Caco-2 (cell line): ENCODE measurements around the gene EFHC1. TPM values are rescaled to one million over a fixed set of nuclear protein-coding genes. Genes with fewer than 3 reads are reported as not detected.

Experiments used
- BruUV-seq: library from RNA; stranded (reverse); fragments of 400-500 nt; replicated peaks from 2 replicates; lab custom pipeline; 2021; lab: Mats Ljungman, UMichigan
- CTCF ChIA-PET: fragments of 300-600 bp; sonication (Branson Sonifier 250); formaldehyde crosslinking; loops from one replicate; lab custom pipeline; 2022; ENCODE audit warnings: antibody characterized with exemption; lab: Charles Lee
- POLR2A ChIA-PET: fragments of 300-600 bp; sonication (Branson Sonifier 250); formaldehyde crosslinking; loops from one replicate; lab custom pipeline; 2022; ENCODE audit warnings: antibody characterized with exemption; lab: Charles Lee
- DNase-seq, 2 experiments: peaks; one replicate each; pipeline versions ENCODE4 v3.0.0 to v3.0.0-alpha.2; 2020 to 2022
- H3K27me3 ChIP-seq: replicated peaks from 2 replicates; pipeline ENCODE4 v1.6.0; 2011; ENCODE audit warnings: low read length; ENCODE audit not compliant: control insufficient read depth, insufficient read depth
- H3K36me3 ChIP-seq: 2 replicates; pipeline ENCODE4 v1.5.1; 2011; ENCODE audit warnings: low read length; ENCODE audit not compliant: control insufficient read depth, insufficient read depth
- H3K4me1 ChIP-seq: fragments of 250-450 bp; sonication (Bioruptor Pico); 2 replicates; pipeline ENCODE4 v1.5.1; 2020; ENCODE audit warnings: mild to moderate bottlenecking
- H3K4me3 ChIP-seq: 2 replicates; pipeline ENCODE4 v1.5.1; 2011; ENCODE audit warnings: low read depth, mild to moderate bottlenecking, control low read depth, low read length
- H3K9me3 ChIP-seq: fragments of 250-450 bp; sonication (Bioruptor Pico); 2 replicates; pipeline ENCODE4 v1.5.1; 2020; ENCODE audit warnings: mild to moderate bottlenecking, moderate library complexity
- H3K27ac Mint-ChIP-seq: one replicate; pipeline ENCODE4 v1.8.0; 2022; ENCODE audit warnings: mixed read lengths; ENCODE audit not compliant: unreplicated experiment
- H3K27me3 Mint-ChIP-seq: one replicate; pipeline ENCODE4 v1.8.0; 2022; ENCODE audit warnings: mixed read lengths; ENCODE audit not compliant: insufficient read depth, unreplicated experiment
- H3K36me3 Mint-ChIP-seq: one replicate; pipeline ENCODE4 v1.8.0; 2022; ENCODE audit warnings: mild to moderate bottlenecking, mixed read lengths; ENCODE audit not compliant: insufficient read depth, unreplicated experiment
- H3K4me1 Mint-ChIP-seq: one replicate; pipeline ENCODE4 v1.8.0; 2022; ENCODE audit warnings: low read depth, mixed read lengths; ENCODE audit not compliant: unreplicated experiment
- H3K4me3 Mint-ChIP-seq: one replicate; pipeline ENCODE4 v1.8.0; 2022; ENCODE audit warnings: mild to moderate bottlenecking, moderate library complexity, mixed read lengths; ENCODE audit not compliant: unreplicated experiment
- H3K9me3 Mint-ChIP-seq: one replicate; pipeline ENCODE4 v1.8.0; 2022; ENCODE audit warnings: mixed read lengths; ENCODE audit not compliant: unreplicated experiment
- CTCF ChIP-seq, 2 experiments: fragments of 200-600 bp in 1 of 2; IDR thresholded peaks; 1 replicate in 1 of 2; 2 replicates in 1 of 2; pipeline versions ENCODE4 v1.5.1 to v1.8.0; 2011 to 2022; ENCODE audit warnings: antibody characterized with exemption in 1 of 2, control low read depth in 1 of 2, inconsistent platforms in 1 of 2, low read depth in 1 of 2, low read length in 1 of 2, mild to moderate bottlenecking in 1 of 2, moderate library complexity in 1 of 2; ENCODE audit not compliant: insufficient read depth in 1 of 2, severe bottlenecking in 1 of 2, unreplicated experiment in 1 of 2
- intact Hi-C: fragments of 100-400 bp; cut with micrococcal nuclease; formaldehyde crosslinking; loops from one replicate; pipeline ENCODE4 v1.10.0; 2022; ENCODE audit not compliant: unreplicated experiment
- total RNA-seq: library from RNA; stranded (reverse); gene quantifications from 2 replicates; pipeline ENCODE4 v1.2.3, GENCODE V29; 2022

EFHC1 gene
- total RNA-seq, 1 experiment from 2014 or later: 14.6 TPM

- Histone ChIP-seq H3K4me1 (no peaks in the 10 kb centered on the region), H3K4me3 (no peak overlapping the region), H3K9me3 (no peaks in the 10 kb centered on the region), H3K27me3 (no peaks in the 10 kb centered on the region), H3K36me3 (no peaks in the 10 kb centered on the region)
- no TSS peak for BruUV-seq
- no peak overlapping the region for H3K27ac Mint-ChIP-seq
- DNase-seq: no peak
- H3K4me3 Mint-ChIP-seq: no peak overlapping the region
- CTCF ChIA-PET: interaction anchor here (0.9 kb wide), 1 partner anchor 209 kb away, joined by 3 read pairs; no protein-coding TSS in a partner anchor
- no peak for TF ChIP-seq CTCF (IDR thresholded peaks at IDR 0.05; ENCODE audit: insufficient read depth in 1 of 2, low read depth in 1 of 2, low read length in 1 of 2, severe bottlenecking in 1 of 2, unreplicated experiment in 1 of 2)
- intact Hi-C loops: loop anchor here (2.0 kb wide), 1 partner anchor 77 kb away; no protein-coding TSS in a partner anchor
- no peaks in the 10 kb centered on the region for H3K9me3 Mint-ChIP-seq
- POLR2A ChIA-PET: no interaction called here
- H3K27me3 Mint-ChIP-seq: no peaks in the 10 kb centered on the region
- peaks cover 15% of the 10 kb centered on the region for H3K36me3 Mint-ChIP-seq
- no peaks in the 10 kb centered on the region for H3K4me1 Mint-ChIP-seq
These were observed 73.5 kb downstream of the EFHC1 start for GRCh38 chr6:52493669-52494068.

GRCh38 chr6:52494298-52495072 lies 74.3 kb downstream of the EFHC1 start:
- Mint-ChIP-seq H3K4me1 (no peaks in the 10 kb centered on the region), H3K36me3 (peaks cover 22% of the 10 kb centered on the region), H3K27ac (no peak overlapping the region), H3K4me3 (no peak overlapping the region), H3K9me3 (no peaks in the 10 kb centered on the region), H3K27me3 (no peaks in the 10 kb centered on the region)
- no peaks in the 10 kb centered on the region for H3K36me3 ChIP-seq
- DNase-seq: no peak
- POLR2A ChIA-PET: no interaction called here
- H3K9me3 ChIP-seq: no peaks in the 10 kb centered on the region
- CTCF ChIA-PET: interaction anchor here (0.6 to 0.9 kb wide), 2 partner anchors 210 to 505 kb away, joined by 3 read pairs; no protein-coding TSS in a partner anchor
- no peak for TF ChIP-seq CTCF (IDR thresholded peaks at IDR 0.05; ENCODE audit: insufficient read depth in 1 of 2, low read depth in 1 of 2, low read length in 1 of 2, severe bottlenecking in 1 of 2, unreplicated experiment in 1 of 2)
- H3K4me1 ChIP-seq: no peaks in the 10 kb centered on the region
- no TSS peak for BruUV-seq
- no peak overlapping the region for H3K4me3 ChIP-seq
- intact Hi-C loops: loop anchor here (2.0 to 5.0 kb wide), 4 partner anchors 78 to 168 kb away; no protein-coding TSS in a partner anchor
- H3K27me3 ChIP-seq: no peaks in the 10 kb centered on the region

GRCh38 chr6:52495922-52496321 lies 75.8 kb downstream of the EFHC1 start:
- no peaks in the 10 kb centered on the region for H3K27me3 Mint-ChIP-seq
- H3K4me3 ChIP-seq: no peak overlapping the region
- ChIA-PET POLR2A (no interaction called here), CTCF (interaction anchor here (1.3 kb wide), 1 partner anchor 167 kb away, joined by 3 read pairs; no protein-coding TSS in a partner anchor)
- no peak overlapping the region for H3K27ac Mint-ChIP-seq
- no peak for TF ChIP-seq CTCF (IDR thresholded peaks at IDR 0.05; ENCODE audit: insufficient read depth in 1 of 2, low read depth in 1 of 2, low read length in 1 of 2, severe bottlenecking in 1 of 2, unreplicated experiment in 1 of 2)
- H3K9me3 Mint-ChIP-seq: no peaks in the 10 kb centered on the region
- peaks cover 32% of the 10 kb centered on the region for H3K36me3 Mint-ChIP-seq
- H3K9me3 ChIP-seq: no peaks in the 10 kb centered on the region
- no peaks in the 10 kb centered on the region for H3K27me3 ChIP-seq
- no peak for DNase-seq
- no peaks in the 10 kb centered on the region for H3K4me1 ChIP-seq
- no peaks in the 10 kb centered on the region for H3K4me1 Mint-ChIP-seq
- H3K4me3 Mint-ChIP-seq: no peak overlapping the region
- H3K36me3 ChIP-seq: no peaks in the 10 kb centered on the region
- intact Hi-C loops: loop anchor here (2.0 to 5.0 kb wide), 4 partner anchors 79 to 166 kb away; no protein-coding TSS in a partner anchor
- no TSS peak for BruUV-seq
